KMS-11 (cell line): ENCODE results near the gene FBXW7.

Experiments used
- H2AFZ ChIP-seq: fragments of 200-600 bp; sonication (generic); 2 replicates; pipeline ENCODE4 v1.6.1; 2016; ENCODE audit warnings: antibody characterized with exemption, mixed run types, low read depth
- H3K27ac ChIP-seq: fragments of 200-600 bp; sonication (generic); 2 replicates; pipeline ENCODE4 v1.6.1; 2016; ENCODE audit warnings: mild to moderate bottlenecking, mixed run types
- H3K27me3 ChIP-seq: fragments of 200-600 bp; sonication (generic); 2 replicates; pipeline ENCODE4 v1.6.1; 2017; ENCODE audit warnings: mild to moderate bottlenecking, low read depth, mixed run types, moderate library complexity; ENCODE audit not compliant: insufficient read depth
- H3K36me3 ChIP-seq: fragments of 200-600 bp; sonication (generic); 2 replicates; pipeline ENCODE4 v1.6.1; 2017; ENCODE audit warnings: mild to moderate bottlenecking, mixed run types; ENCODE audit not compliant: insufficient read depth
- H3K4me1 ChIP-seq: fragments of 200-600 bp; sonication (generic); 2 replicates; pipeline ENCODE4 v1.6.1; 2016; ENCODE audit warnings: mild to moderate bottlenecking, low read depth, mixed run types; ENCODE audit not compliant: poor library complexity, severe bottlenecking
- H3K4me2 ChIP-seq: fragments of 200-600 bp; sonication (generic); 2 replicates; pipeline ENCODE4 v1.7.0; 2016; ENCODE audit warnings: mild to moderate bottlenecking, mixed run types
- H3K4me3 ChIP-seq: fragments of 200-600 bp; sonication (generic); IDR thresholded peaks from 2 replicates; pipeline ENCODE4 v1.6.1; 2017; ENCODE audit warnings: low read depth, low read length, mixed read lengths; ENCODE audit not compliant: insufficient read depth
- H3K79me2 ChIP-seq: fragments of 200-600 bp; sonication (generic); 2 replicates; pipeline ENCODE4 v1.6.1; 2016; ENCODE audit warnings: low read depth, mixed run types; ENCODE audit not compliant: insufficient read depth
- H3K9ac ChIP-seq: fragments of 200-600 bp; sonication (generic); 2 replicates; pipeline ENCODE4 v1.6.1; 2016; ENCODE audit warnings: mild to moderate bottlenecking, mixed run types
- H4K20me1 ChIP-seq: fragments of 200-600 bp; sonication (generic); 2 replicates; pipeline ENCODE4 v1.6.1; 2016; ENCODE audit warnings: mild to moderate bottlenecking, mixed run types; ENCODE audit not compliant: insufficient read depth
- TF ChIP-seq, protein P1 (sequence below): fragments of 200-600 bp; sonication (generic); conservative IDR thresholded peaks from 2 replicates; pipeline ENCODE4 v1.6.1; 2017; ENCODE audit warnings: low read depth, mild to moderate bottlenecking, antibody characterized with exemption, low read length, moderate library complexity, mixed read lengths

FBXW7 gene

DNA sequence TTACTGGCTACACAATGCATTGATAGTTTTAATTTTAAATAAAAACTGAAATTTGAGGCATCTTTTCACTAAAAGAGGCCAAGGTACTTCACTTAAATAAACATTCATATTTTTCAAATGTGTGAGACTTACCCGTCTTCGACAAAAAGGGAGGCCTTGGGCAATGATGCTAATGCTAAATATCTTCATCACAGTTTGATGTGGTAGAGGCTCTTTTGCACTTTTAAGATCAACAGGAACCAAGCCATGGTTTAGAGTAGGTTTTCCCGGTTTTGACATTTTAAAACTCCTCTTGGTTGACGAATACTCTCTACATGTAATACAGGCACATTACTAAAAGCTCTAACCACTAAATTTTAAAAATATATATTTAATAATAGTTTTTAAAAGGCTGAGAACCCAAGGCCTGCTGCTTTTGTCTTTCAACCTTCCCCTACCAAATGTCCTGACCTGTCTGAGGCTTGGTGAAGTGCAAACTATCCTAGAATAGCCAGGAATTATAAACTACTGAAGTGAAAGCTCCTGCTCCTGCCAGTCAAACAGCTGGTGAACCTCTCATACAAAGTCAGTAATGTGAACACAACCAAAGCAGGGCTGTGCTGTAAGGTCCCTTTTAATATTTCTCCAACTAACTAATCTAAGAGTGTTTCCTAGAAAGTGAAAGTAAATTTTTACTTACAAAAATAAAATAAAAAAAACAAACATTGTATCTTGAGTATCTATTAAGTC lies 153.7 kb downstream of the FBXW7 start:
- Histone ChIP-seq H4K20me1 (no peaks in the 10 kb centered on the region), H3K79me2 (no peaks in the 10 kb centered on the region), H3K4me1 (peaks cover 9% of the 10 kb centered on the region)

DNA sequence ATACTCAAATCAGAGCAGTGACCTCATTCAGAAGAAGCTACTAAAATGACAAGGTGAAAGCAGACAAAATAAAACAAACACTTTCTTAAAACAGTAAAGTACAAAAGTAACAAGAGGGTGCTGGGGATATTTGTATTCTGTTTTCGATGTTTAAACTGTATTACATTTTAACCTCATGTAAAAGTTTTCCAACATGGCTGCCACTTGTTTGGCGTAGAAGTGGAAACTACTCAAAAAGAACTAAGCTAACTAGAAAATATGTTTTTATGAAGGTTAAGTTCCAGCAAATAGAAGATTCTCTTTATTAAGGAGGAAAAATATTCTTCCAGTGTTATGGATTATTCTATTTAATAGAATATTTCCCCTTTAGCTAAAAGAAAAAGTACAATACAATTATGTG lies 155.0 kb downstream of the FBXW7 start:
- Histone ChIP-seq H3K4me1 (peaks cover 9% of the 10 kb centered on the region), H3K27ac (no peak overlapping the region), H2AFZ (no peak overlapping the region), H3K9ac (no peak overlapping the region), H3K36me3 (no peaks in the 10 kb centered on the region), H3K79me2 (no peaks in the 10 kb centered on the region), H3K4me3 (no peak overlapping the region), H3K4me2 (no peak overlapping the region), H3K27me3 (no peaks in the 10 kb centered on the region), H4K20me1 (no peaks in the 10 kb centered on the region)
- TF ChIP-seq, protein P1, sequence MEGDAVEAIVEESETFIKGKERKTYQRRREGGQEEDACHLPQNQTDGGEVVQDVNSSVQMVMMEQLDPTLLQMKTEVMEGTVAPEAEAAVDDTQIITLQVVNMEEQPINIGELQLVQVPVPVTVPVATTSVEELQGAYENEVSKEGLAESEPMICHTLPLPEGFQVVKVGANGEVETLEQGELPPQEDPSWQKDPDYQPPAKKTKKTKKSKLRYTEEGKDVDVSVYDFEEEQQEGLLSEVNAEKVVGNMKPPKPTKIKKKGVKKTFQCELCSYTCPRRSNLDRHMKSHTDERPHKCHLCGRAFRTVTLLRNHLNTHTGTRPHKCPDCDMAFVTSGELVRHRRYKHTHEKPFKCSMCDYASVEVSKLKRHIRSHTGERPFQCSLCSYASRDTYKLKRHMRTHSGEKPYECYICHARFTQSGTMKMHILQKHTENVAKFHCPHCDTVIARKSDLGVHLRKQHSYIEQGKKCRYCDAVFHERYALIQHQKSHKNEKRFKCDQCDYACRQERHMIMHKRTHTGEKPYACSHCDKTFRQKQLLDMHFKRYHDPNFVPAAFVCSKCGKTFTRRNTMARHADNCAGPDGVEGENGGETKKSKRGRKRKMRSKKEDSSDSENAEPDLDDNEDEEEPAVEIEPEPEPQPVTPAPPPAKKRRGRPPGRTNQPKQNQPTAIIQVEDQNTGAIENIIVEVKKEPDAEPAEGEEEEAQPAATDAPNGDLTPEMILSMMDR = no peak

More for the DNA sequence above, 153.7 kb downstream of the FBXW7 start:
- Histone ChIP-seq H3K27me3 (no peaks in the 10 kb centered on the region), H3K36me3 (no peaks in the 10 kb centered on the region), H3K4me2 (no peak overlapping the region), H2AFZ (no peak overlapping the region), H3K27ac (no peak overlapping the region), H3K9ac (no peak overlapping the region), H3K4me3 (no peak overlapping the region)
- TF ChIP-seq, protein P1 = no peak

DNA sequence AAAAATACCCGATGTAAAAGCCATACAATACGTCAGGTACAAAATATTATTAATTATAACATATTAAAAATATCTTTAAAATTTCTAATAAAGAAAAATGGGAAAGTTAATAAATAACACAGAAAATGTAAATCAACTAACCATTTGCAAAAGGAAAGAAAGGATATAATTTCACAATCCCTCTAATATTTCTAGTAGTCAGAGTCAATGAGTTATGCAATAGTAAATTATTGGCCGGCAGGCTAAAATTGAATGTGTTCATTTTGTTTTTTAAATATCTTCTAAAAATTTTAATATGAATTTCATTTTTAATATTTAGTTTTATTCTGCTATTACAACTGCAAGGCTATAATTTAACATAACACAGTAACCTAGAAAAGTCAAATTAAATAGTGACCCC lies 155.7 kb downstream of the FBXW7 start:
- Histone ChIP-seq H3K4me1 (peaks cover 9% of the 10 kb centered on the region), H3K27me3 (no peaks in the 10 kb centered on the region), H4K20me1 (no peaks in the 10 kb centered on the region), H2AFZ (no peak overlapping the region), H3K4me2 (no peak overlapping the region), H3K9ac (no peak overlapping the region), H3K27ac (no peak overlapping the region), H3K79me2 (no peaks in the 10 kb centered on the region), H3K36me3 (no peaks in the 10 kb centered on the region), H3K4me3 (no peak overlapping the region)
- TF ChIP-seq, protein P1 = no peak

DNA sequence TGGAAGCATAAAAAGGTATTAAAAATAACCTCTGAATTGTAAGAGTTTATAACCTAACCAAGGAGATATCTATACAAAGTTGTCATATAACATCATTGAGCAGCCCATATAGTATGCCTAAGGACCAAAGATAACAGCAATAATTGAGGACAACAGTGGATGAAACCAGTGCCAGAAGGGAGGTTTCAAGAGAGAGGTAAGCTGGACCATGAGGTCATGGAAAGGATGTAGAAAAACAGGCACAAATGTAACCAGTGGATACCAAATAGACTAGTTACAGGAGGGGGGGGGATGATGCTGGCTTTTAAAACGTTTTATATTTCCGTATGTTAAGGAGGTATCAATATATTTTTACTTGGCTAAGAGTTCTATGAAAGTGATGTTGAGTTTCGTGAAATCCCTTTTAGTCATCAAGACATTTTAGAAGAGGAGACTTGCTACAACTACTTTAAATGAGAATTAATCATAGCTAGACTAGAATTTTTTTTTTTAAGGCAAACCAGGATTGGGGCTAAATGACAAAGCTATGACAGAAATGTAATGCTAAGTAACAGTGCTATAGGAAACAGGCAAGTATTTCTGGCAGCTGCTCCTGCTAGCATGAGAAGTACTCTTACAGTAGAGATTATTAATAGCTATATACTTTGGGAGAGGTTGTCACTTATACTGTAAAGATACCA lies 161.1 kb downstream of the FBXW7 start:
- H2AFZ ChIP-seq = no peak overlapping the region
- H3K4me2 ChIP-seq = no peak overlapping the region
- H3K36me3 ChIP-seq = no peaks in the 10 kb centered on the region
- H3K27me3 ChIP-seq = no peaks in the 10 kb centered on the region
- H3K27ac ChIP-seq = no peak overlapping the region
- no peak overlapping the region for H3K4me3 ChIP-seq
- TF ChIP-seq, protein P1 = no peak
- peaks cover 7% of the 10 kb centered on the region for H3K4me1 ChIP-seq
- H4K20me1 ChIP-seq = no peaks in the 10 kb centered on the region
- H3K9ac ChIP-seq = no peak overlapping the region
- no peaks in the 10 kb centered on the region for H3K79me2 ChIP-seq
